ENCODE measurements around the gene CDH12. TPM values are rescaled to one million over a fixed set of nuclear protein-coding genes. Genes with fewer than 3 reads are reported as not detected.
A peak's percentile ranks its signal among the peaks of the same experiment; 100 is the strongest.
"Not testable (repeated sequence)": the region's sequence is repeated elsewhere in the genome, so short reads cannot be mapped to it uniquely, and the experiment has no call there.

Gene CDH12
- total and polyA plus RNA-seq, 10 of the 15 experiments (the other 5 are each of a cell fraction or from before 2014, with no cell fraction given): 0.03 to 0.16 TPM; not detected in 8

- no peak for TF ChIP-seq CHD1 (IDR thresholded peaks at IDR 0.05; ENCODE audit: low read depth, low read length)
- no peak for TF ChIP-seq TARDBP (IDR thresholded peaks at IDR 0.05; ENCODE audit: borderline replicate concordance)
- no peak for TF ChIP-seq RUNX3 (IDR thresholded peaks at IDR 0.05; ENCODE audit: low read length)
- TF ChIP-seq ZNF274 (IDR thresholded peaks at IDR 0.05; ENCODE audit: insufficient read depth, insufficient read length): no peak
These were observed 626.7 kb downstream of the CDH12 start (continued) for GRCh38 chr5:22226423-22226822.

GRCh38 chr5:22223079-22223478 is 630.1 kb downstream of the CDH12 start:
- in situ Hi-C loops (cut with MboI) (no loop called here), intact Hi-C loops (cut with micrococcal nuclease; ENCODE audit: unreplicated experiment) (loop anchor here (10.0 kb wide), 1 partner anchor 408 kb away; no protein-coding TSS in a partner anchor)
- Histone ChIP-seq H3K4me1 (ENCODE audit: control insufficient read depth, insufficient read depth, low read length) (no peaks in the 10 kb centered on the region), H3K27me3 (replicated peaks in 1 of 2; ENCODE audit: control insufficient read depth in 2 of 2, insufficient read depth in 2 of 2, low read length in 1 of 2) (no peaks in the 10 kb centered on the region), H4K20me1 (ENCODE audit: control insufficient read depth, insufficient read depth) (no peaks in the 10 kb centered on the region), H3K79me2 (ENCODE audit: control insufficient read depth, insufficient read depth, low read length) (no peaks in the 10 kb centered on the region), H2AFZ (ENCODE audit: control insufficient read depth, low read depth, low read length) (no peak overlapping the region), H3K9ac (ENCODE audit: control insufficient read depth, insufficient read depth, low read length) (no peak overlapping the region), H3K9me3 (replicated peaks; ENCODE audit: control insufficient read depth, insufficient read depth, low read length) (no peaks in the 10 kb centered on the region), H3K4me3 (no peak overlapping the region), H3K27ac (ENCODE audit: control insufficient read depth, insufficient read depth) (no peak overlapping the region), H3K36me3 (ENCODE audit: control insufficient read depth in 2 of 2, insufficient read depth in 2 of 2, low read length in 1 of 2) (no peaks in the 10 kb centered on the region), H3K4me2 (ENCODE audit: control insufficient read depth, insufficient read depth) (no peak overlapping the region)
- FAIRE-seq (no peak), ATAC-seq (no peak), DNase-seq (ENCODE audit: low read depth, low spot score) (no peak)
- WGBS (ENCODE audit: insufficient coverage, insufficient replicate concordance, low lambda C conversion rate, missing lambda C conversion rate): 43% methylated on average over 3 of the region's 3 CpGs
- BruUV-seq (replicated peaks): no TSS peak
- ChIA-PET POLR2A (no interaction called here), RAD21 (ENCODE audit: unreplicated experiment) (no interaction called here), SMC1A (ENCODE audit: uncharacterized antibody, unreplicated experiment) (no interaction called here), CTCF (no interaction called here)
- no peak for TF ChIP-seq YY1 (IDR thresholded peaks at IDR 0.05; ENCODE audit: low read depth, low read length)

GRCh38 chr5:22213703-22214495 is 639.2 kb downstream of the CDH12 start:
- peak; percentile 92 for ATAC-seq
- H2AFZ ChIP-seq (ENCODE audit: control insufficient read depth, low read depth, low read length); H3K27me3 ChIP-seq (replicated peaks in 1 of 2; ENCODE audit: control insufficient read depth in 2 of 2, insufficient read depth in 2 of 2, low read length in 1 of 2); H3K9ac ChIP-seq (ENCODE audit: control insufficient read depth, insufficient read depth, low read length); H3K27ac ChIP-seq (ENCODE audit: control insufficient read depth, insufficient read depth); SMC1A ChIA-PET (ENCODE audit: uncharacterized antibody, unreplicated experiment); intact Hi-C loops (cut with micrococcal nuclease; ENCODE audit: unreplicated experiment); H3K4me3 ChIP-seq; H4K20me1 ChIP-seq (ENCODE audit: control insufficient read depth, insufficient read depth); H3K9me3 ChIP-seq (replicated peaks; ENCODE audit: control insufficient read depth, insufficient read depth, low read length); H3K79me2 ChIP-seq (ENCODE audit: control insufficient read depth, insufficient read depth, low read length); RAD21 ChIA-PET (ENCODE audit: unreplicated experiment); H3K4me1 ChIP-seq (ENCODE audit: control insufficient read depth, insufficient read depth, low read length); H3K4me2 ChIP-seq (ENCODE audit: control insufficient read depth, insufficient read depth); H3K36me3 ChIP-seq (ENCODE audit: control insufficient read depth in 2 of 2, insufficient read depth in 2 of 2, low read length in 1 of 2); POLR2A ChIA-PET; BruUV-seq (replicated peaks); CTCF ChIA-PET; in situ Hi-C loops (cut with MboI); DNase-seq (ENCODE audit: low read depth, low spot score): not testable (repeated sequence)
- 0 out of 2 replicates have a peak, but pooled peaks have one; percentile 0 for TF ChIP-seq RAD21 (IDR thresholded peaks at IDR 0.05; ENCODE audit: insufficient read depth, low read depth, low read length)
- 32% methylated on average over 9 of the region's 11 CpGs for WGBS (ENCODE audit: insufficient coverage, insufficient replicate concordance, low lambda C conversion rate, missing lambda C conversion rate)
- FAIRE-seq: peak; percentile 91

GRCh38 chr5:22212254-22212991 is 640.7 kb downstream of the CDH12 start:
- H3K4me3 ChIP-seq; H3K27me3 ChIP-seq (replicated peaks in 1 of 2; ENCODE audit: control insufficient read depth in 2 of 2, insufficient read depth in 2 of 2, low read length in 1 of 2); H3K9me3 ChIP-seq (replicated peaks; ENCODE audit: control insufficient read depth, insufficient read depth, low read length); BruUV-seq (replicated peaks); POLR2A ChIA-PET; DNase-seq (ENCODE audit: low read depth, low spot score); FAIRE-seq; H4K20me1 ChIP-seq (ENCODE audit: control insufficient read depth, insufficient read depth); H3K36me3 ChIP-seq (ENCODE audit: control insufficient read depth in 2 of 2, insufficient read depth in 2 of 2, low read length in 1 of 2); H3K4me1 ChIP-seq (ENCODE audit: control insufficient read depth, insufficient read depth, low read length); ATAC-seq; CTCF ChIA-PET; RAD21 ChIA-PET (ENCODE audit: unreplicated experiment); H3K27ac ChIP-seq (ENCODE audit: control insufficient read depth, insufficient read depth); H3K4me2 ChIP-seq (ENCODE audit: control insufficient read depth, insufficient read depth); H3K9ac ChIP-seq (ENCODE audit: control insufficient read depth, insufficient read depth, low read length); SMC1A ChIA-PET (ENCODE audit: uncharacterized antibody, unreplicated experiment); H2AFZ ChIP-seq (ENCODE audit: control insufficient read depth, low read depth, low read length); in situ Hi-C loops (cut with MboI); H3K79me2 ChIP-seq (ENCODE audit: control insufficient read depth, insufficient read depth, low read length); intact Hi-C loops (cut with micrococcal nuclease; ENCODE audit: unreplicated experiment): not testable (repeated sequence)
- WGBS (ENCODE audit: insufficient coverage, insufficient replicate concordance, low lambda C conversion rate, missing lambda C conversion rate): 20% methylated on average over 15 of the region's 22 CpGs

Data from GM12878 (cell line).